GM21529 (cell line): ENCODE results near the gene HS1BP3.
A peak's percentile ranks its signal among the peaks of the same experiment; 100 is the strongest.

Experiments used
- ATAC-seq: cut with Tn5 transposase; IDR thresholded peaks from one replicate; pipeline ENCODE4 v1.9.1; 2021; ENCODE audit not compliant: unreplicated experiment

HS1BP3 gene

DNA sequence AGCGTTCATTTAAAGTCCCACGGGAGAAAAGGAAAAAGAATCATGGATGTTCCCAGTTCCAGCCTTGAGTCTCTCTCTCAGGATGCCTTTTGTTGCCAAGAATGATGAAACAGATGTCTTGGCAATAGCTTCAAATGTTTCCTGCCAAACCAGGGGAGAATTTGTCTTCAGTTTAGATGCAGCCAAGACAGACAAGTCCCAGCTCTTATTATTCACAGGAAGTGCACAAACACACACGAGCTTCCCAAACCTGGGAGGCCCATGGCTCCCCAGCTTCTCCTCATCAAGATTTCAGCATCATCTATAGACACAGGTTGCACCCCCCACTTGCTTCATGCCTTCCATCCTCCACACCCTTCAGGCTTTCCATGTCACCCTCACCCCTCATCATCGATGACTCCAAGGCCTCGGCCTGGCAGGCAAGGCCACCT, 45.9 kb downstream of the HS1BP3 start:
- no peak for ATAC-seq

DNA sequence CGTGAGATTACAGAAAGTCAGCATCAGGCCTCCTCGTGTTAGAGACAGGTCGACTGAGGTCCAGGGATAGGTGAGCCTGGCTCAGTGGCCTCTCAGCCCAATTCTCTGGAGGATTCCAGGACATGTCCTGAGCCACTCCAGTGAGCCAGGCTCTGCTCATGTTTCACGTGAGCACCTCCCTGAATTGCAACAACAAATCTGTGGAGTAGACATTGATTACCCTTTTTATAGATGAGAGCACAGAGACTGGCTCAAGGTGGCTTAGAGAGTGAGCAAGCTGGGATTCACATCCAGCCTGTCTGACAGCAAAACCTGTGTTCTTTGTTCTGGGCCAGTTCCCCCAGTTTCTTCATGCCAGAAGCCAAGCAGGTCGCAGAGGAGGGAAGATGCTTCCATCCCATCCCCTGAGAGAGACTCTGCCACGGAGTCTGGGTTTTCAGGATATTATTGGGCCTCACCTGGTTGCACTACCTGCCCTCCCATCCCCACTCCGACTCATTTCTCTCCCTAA, 46.4 kb downstream of the HS1BP3 start:
- ATAC-seq: no peak

DNA sequence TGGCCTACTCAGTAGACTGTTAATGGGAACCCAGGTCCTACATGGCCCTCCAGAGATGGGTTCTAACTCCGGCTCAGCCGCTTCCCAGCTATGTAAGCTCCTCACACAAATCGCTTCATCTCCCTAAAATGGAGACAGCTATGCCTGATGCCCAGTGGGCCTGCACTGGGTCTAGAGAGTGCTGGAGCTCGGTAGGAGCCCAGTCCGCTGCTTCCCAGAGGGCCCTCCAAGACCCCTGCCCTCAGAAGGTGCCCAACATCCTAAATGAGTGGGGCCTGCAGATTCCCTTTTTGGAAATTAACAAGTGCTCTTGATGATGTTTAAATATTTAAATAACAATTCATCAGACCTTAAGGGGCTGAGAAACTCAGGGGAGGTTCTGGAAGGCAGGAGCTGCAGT, 47.1 kb downstream of the HS1BP3 start:
- no peak for ATAC-seq

DNA sequence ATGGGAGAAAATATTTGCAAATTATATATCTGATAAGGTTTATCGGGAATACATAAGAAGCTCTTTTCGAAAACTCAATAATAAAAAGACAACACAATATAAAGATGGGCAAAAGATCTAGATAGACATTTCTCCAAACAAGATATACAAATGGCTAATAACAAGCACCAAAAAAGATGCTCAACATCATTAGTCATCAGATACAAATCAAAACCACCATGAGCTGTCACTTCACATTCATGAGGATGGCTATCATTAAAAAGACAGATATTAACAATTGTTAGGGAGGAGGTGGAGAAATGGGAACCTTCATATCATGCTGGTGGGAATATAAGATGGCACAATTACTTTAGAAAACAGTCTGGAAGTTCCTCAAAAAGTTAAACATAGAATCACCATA, 48.1 kb downstream of the HS1BP3 start:
- ATAC-seq: no peak

- ATAC-seq: no peak
Observed at GRCh38 chr2:20600756-20601325, 50.1 kb downstream of the HS1BP3 start.

DNA sequence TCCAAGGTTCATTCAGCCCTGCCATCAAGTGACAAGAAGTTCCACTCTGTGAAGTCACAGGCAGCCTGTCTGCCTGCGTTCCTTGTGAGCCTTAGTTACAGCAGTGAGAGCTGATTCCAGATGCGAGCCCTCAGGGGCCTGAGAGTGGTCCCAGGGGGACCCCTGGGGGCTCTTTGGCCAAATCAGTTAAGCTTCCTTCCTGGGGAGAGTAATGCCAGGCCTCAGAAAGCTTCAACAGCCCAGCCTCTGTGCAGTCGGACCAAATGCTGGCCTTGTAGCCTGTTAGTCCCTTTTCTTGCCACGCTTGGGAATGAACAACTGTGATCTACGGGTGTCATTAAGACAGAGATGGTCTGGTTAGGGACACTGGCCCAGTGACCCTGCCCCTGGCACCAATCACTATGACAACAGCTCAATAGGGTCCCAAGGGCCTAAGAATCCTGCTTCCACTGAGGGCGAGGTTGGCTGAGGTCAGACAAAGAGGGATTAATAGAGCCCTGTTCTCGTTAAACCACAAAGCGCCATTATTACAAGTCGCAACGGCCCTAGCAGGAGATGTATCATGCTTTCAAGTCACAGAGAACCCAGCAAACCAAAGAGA, 50.9 kb downstream of the HS1BP3 start:
- ATAC-seq: no peak

GRCh38 chr2:20599001-20599600, 51.8 kb downstream of the HS1BP3 start:
- no peak for ATAC-seq

DNA sequence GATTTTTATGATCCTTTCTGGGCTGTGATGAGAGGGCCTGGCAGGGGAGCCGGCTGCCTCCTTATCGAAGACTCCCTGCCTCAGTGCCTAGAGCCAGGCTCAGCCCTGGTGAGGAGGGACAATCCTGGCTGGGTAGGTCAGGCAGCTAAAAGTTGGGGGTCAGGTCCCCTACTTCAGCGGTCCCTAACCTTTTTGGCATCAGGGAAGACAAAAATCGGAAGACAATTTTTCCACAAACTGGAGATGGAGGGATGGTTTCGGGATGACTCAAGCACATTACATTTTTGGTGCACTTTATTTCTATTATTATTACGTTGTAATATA, 53.1 kb downstream of the HS1BP3 start:
- no peak for ATAC-seq

- ATAC-seq: no peak
Observed at GRCh38 chr2:20596973-20597859, 53.7 kb downstream of the HS1BP3 start.

DNA sequence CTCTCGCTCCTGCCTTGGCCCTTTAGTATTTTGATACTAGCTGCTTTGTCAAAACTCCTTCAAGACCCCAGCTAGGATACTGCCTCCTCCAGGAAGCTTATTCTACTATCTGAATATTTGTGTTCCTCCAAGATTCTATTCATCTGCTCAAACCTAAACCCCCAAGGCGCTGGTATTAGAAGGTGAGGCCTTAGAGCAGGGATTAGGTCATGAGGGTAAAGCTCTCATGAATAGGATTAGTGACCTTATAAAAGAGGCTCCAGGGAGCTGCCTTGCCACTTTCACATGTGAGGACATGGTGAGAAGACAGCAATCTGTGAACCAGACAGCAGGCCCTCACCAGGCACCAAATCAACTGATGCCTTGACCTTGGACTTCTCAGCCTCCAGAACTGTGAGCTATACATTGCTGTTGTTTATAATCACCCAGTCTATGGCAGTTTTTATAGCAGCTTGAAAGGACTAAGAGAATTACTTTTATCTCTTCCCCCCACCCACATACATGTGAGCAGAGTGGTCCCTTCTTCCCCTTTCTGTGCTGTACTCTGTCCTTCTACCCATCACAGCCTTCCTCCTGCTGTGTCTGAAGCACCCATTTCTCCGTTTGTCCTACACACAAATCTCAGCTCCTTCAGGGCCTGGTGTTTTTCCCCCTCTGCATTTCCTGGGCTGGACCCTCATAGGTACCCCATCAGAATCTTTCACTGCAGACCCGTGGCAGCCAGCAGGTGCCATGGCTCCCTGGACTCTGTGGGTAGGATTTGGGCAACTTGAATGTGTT, 54.5 kb downstream of the HS1BP3 start:
- peak; percentile 1 for ATAC-seq

- ATAC-seq: peak; percentile 83
Observed at GRCh38 chr2:20595439-20596192, 55.3 kb downstream of the HS1BP3 start.

DNA sequence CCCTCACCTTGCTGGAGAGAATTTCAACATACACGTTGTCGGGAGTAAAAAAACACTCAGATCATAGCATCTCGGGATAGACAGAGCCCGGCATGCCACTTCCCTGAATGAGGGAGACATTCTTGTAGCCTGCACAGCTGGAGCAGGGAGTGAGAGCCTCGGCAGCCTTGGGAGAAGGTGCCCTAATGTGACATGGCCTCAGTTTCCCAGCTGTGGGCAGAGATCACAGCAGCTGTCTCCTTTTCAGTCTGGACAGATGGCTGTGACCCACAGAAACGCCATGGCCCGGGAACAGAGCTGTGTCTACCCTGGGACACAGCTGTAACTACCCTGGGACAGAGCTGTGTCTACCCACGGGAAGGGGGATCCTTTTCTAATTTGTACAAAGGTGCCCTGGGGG, 55.9 kb downstream of the HS1BP3 start:
- ATAC-seq: no peak

- ATAC-seq: no peak
Observed at GRCh38 chr2:20594048-20594750, 56.7 kb downstream of the HS1BP3 start.

- ATAC-seq: no peak
Observed at GRCh38 chr2:20593072-20594034, 57.5 kb downstream of the HS1BP3 start.

DNA sequence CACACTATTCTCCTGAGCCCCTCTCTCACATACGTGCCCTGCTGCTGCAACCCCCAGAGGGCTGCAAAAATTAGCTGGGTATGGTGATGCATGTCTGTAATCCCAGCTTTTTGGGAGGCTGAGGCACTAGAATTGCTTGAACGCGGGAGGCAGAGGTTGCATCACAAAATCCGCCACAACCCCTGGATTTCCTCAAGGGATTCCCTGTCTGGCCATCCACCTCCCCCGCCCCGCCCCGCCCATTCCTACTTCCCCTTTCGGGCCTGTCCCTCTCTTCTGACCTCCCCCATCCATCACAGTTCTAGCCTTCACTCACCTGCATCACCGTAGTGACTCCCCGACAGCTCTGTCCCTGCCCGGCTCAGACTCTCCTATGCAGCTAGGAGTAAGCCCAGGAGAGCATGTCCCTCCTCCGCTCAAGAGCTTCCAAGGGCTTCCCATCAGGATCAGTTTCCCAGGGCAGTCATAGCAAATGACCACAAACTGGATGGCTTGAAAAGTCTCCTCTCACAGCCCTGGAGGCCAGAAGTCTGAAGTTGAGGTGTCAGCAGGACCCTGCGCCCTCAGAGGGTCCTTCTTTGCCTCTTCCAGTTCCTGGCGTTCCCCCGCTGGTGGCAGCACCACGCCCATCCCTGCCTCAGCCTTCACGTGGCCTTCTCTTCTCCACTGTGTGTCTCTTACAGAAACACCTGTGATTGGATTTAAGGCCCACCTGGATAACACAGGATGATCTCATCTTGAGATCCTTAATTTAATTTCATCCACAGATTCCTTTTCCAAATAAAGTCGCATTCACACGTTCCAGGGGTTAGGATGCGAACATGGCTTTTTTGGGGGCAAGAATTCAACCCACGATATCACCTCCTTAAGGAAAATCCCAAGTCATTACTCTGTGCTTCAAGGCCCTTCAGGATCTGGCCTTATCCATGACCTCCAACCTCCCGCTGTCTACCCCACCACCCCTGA, 58.5 kb downstream of the HS1BP3 start:
- no peak for ATAC-seq

- ATAC-seq: no peak
Observed at GRCh38 chr2:20590704-20591515, 60.0 kb downstream of the HS1BP3 start.
